BJ (cell line): ENCODE measurements around the gene RNF39. TPM values are rescaled to one million over a fixed set of nuclear protein-coding genes. Genes with fewer than 3 reads are reported as not detected.
A peak's percentile ranks its signal among the peaks of the same experiment; 100 is the strongest.

ENCODE experiments used
- CTCF ChIA-PET: fragments of 350-600 bp; formaldehyde crosslinking; extraction: SDS; loops from one replicate; lab custom pipeline; 2021; ENCODE audit warnings: antibody characterized with exemption, inconsistent platforms; lab: Yijun Ruan, JAX
- POLR2A ChIA-PET: fragments of 300-600 bp; sonication (Branson Sonifier 250); formaldehyde crosslinking; extraction: SDS; loops from one replicate; lab custom pipeline; 2021; ENCODE audit warnings: antibody characterized with exemption; lab: Charles Lee
- DNase-seq: peaks from one replicate; pipeline ENCODE4 v3.0.0-alpha.2; 2011; ENCODE audit warnings: low read depth
- H3K27me3 ChIP-seq: 2 replicates; pipeline ENCODE4 v1.6.0; 2011; ENCODE audit warnings: low read length; ENCODE audit not compliant: control insufficient read depth, insufficient read depth
- H3K36me3 ChIP-seq: 2 replicates; pipeline ENCODE4 v1.5.1; 2011; ENCODE audit warnings: low read length; ENCODE audit not compliant: control insufficient read depth, insufficient read depth
- H3K4me3 ChIP-seq: 2 replicates; pipeline ENCODE4 v1.5.1; 2011; ENCODE audit warnings: low read depth, mild to moderate bottlenecking, control low read depth, low read length
- polyA plus RNA-seq: library from polyadenylated mRNA; depleted of rRNA; stranded (reverse); fragments of >200 nt; gene quantifications from 2 replicates; pipeline ENCODE4 v1.2.3, GENCODE V29; 2011
- TF ChIP-seq, protein P1 (sequence below): IDR thresholded peaks from 2 replicates; pipeline ENCODE4 v1.5.1; 2011; ENCODE audit warnings: low read depth, mild to moderate bottlenecking, control low read depth, inconsistent platforms, low read length, moderate library complexity; ENCODE audit not compliant: insufficient read depth

RNF39 gene
- polyA plus RNA-seq, 1 experiment, result not detected

DNA sequence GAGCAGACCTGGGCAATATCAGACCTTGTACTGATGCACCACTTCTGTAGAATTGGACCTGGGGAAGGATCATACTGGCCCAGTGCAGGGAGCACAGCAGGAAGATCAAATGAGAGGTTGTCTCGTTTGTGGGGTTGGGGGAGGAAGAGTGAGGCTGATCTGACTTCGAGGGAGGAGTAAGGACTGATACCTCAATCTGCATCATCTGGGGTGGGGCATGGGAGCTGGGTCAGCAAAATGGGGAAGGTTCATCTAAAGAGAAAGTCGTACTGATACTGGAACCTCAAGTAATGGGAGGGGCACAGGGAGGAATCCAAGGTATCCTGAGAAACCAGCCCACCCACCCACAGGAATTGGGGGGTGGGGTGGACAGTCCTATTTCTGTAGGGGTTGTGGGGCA is 3.7 kb downstream of the RNF39 start:
- Histone ChIP-seq H3K4me3 (no peak overlapping the region), H3K27me3 (peaks cover 44% of the 10 kb centered on the region), H3K36me3 (peaks cover 5% of the 10 kb centered on the region)
- TF ChIP-seq, protein P1, sequence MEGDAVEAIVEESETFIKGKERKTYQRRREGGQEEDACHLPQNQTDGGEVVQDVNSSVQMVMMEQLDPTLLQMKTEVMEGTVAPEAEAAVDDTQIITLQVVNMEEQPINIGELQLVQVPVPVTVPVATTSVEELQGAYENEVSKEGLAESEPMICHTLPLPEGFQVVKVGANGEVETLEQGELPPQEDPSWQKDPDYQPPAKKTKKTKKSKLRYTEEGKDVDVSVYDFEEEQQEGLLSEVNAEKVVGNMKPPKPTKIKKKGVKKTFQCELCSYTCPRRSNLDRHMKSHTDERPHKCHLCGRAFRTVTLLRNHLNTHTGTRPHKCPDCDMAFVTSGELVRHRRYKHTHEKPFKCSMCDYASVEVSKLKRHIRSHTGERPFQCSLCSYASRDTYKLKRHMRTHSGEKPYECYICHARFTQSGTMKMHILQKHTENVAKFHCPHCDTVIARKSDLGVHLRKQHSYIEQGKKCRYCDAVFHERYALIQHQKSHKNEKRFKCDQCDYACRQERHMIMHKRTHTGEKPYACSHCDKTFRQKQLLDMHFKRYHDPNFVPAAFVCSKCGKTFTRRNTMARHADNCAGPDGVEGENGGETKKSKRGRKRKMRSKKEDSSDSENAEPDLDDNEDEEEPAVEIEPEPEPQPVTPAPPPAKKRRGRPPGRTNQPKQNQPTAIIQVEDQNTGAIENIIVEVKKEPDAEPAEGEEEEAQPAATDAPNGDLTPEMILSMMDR, result no peak
- POLR2A ChIA-PET, result no interaction called here
- no peak for DNase-seq
- CTCF ChIA-PET, result interaction anchor here (1.5 kb wide), 1 partner anchor 30 kb away, joined by 4 read pairs; no protein-coding TSS in a partner anchor

GRCh38 chr6:30071081-30071818 is 4.3 kb downstream of the RNF39 start:
- CTCF ChIA-PET, result interaction anchor here (1.5 kb wide), 1 partner anchor 31 kb away, joined by 4 read pairs; no protein-coding TSS in a partner anchor
- Histone ChIP-seq H3K27me3 (peaks cover 39% of the 10 kb centered on the region), H3K4me3 (no peak overlapping the region), H3K36me3 (peaks cover 5% of the 10 kb centered on the region)
- TF ChIP-seq, protein P1, result no peak
- POLR2A ChIA-PET, result no interaction called here
- DNase-seq, result no peak

DNA sequence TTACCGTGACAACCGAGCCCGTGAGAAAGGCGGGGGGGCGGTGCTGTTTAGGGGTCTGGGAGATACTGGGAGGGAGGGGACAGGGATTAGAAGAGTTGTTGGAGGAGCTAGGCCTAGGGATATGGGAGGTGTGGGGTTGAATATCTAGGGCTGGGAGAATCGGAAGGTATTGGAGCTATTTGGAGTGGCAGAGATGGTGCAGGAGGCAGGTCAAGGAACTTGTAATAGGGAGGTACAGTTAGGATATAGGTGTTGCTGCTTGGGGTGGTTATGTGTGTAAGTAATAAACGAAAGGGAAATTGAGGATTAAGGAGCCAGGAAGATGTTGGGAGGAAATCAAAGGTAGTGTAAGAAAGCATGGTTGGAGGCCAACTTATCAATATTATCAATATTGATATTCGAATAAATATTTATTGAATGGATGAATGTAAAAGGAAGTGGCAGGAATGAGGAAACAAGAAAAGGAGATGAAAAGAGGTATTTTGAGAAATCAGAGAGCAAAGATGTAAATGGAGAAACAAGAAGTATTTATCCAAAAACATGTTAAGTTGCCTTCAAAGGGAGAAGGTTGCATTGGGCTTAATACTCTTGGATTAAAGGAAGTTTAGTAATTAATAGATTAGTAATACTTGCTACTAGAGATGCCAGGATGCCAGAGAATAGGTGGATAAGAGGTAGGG is 8.0 kb downstream of the RNF39 start:
- CTCF ChIA-PET, result no interaction called here

GRCh38 chr6:30066577-30067459 is 8.8 kb downstream of the RNF39 start, which contains the start of gene PPP1R11:
TSS of gene PPP1R11 (plus strand) at chr6:30067198. CDS start at chr6:30067411, 213 bp downstream.
- peak within 1 kb of the TSS; percentile 89 for H3K4me3 ChIP-seq
- H3K36me3 ChIP-seq, result peaks cover 5% of the 10 kb centered on the region
- ChIA-PET CTCF (interaction anchor here (0.9 kb wide), 1 partner anchor 9 kb away, joined by 3 read pairs; no protein-coding TSS in a partner anchor), POLR2A (interaction anchor here (0.6 to 1.0 kb wide), 2 partner anchors 37 to 179 kb away, joined by 3 to 4 read pairs; no protein-coding TSS in a partner anchor)
- DNase-seq, result peak; percentile 98
- H3K27me3 ChIP-seq, result peaks cover 3% of the 10 kb centered on the region
- TF ChIP-seq, protein P1, result no peak

More for the DNA sequence above, 8.0 kb downstream of the RNF39 start:
- Histone ChIP-seq H3K4me3 (peak overlapping the region; percentile 89), H3K27me3 (peaks cover 10% of the 10 kb centered on the region), H3K36me3 (peaks cover 5% of the 10 kb centered on the region)
- no peak for DNase-seq
- POLR2A ChIA-PET, result no interaction called here
- TF ChIP-seq, protein P1, result no peak
